KMS-11 (cell line): ENCODE measurements around the gene KIZ.

Experiments used
- H2AFZ ChIP-seq: fragments of 200-600 bp; sonication (generic); 2 replicates; pipeline ENCODE4 v1.6.1; 2016; ENCODE audit warnings: antibody characterized with exemption, mixed run types, low read depth
- H3K27ac ChIP-seq: fragments of 200-600 bp; sonication (generic); 2 replicates; pipeline ENCODE4 v1.6.1; 2016; ENCODE audit warnings: mild to moderate bottlenecking, mixed run types
- H3K27me3 ChIP-seq: fragments of 200-600 bp; sonication (generic); 2 replicates; pipeline ENCODE4 v1.6.1; 2017; ENCODE audit warnings: mild to moderate bottlenecking, low read depth, mixed run types, moderate library complexity; ENCODE audit not compliant: insufficient read depth
- H3K36me3 ChIP-seq: fragments of 200-600 bp; sonication (generic); 2 replicates; pipeline ENCODE4 v1.6.1; 2017; ENCODE audit warnings: mild to moderate bottlenecking, mixed run types; ENCODE audit not compliant: insufficient read depth
- H3K4me1 ChIP-seq: fragments of 200-600 bp; sonication (generic); 2 replicates; pipeline ENCODE4 v1.6.1; 2016; ENCODE audit warnings: mild to moderate bottlenecking, low read depth, mixed run types; ENCODE audit not compliant: poor library complexity, severe bottlenecking
- H3K4me2 ChIP-seq: fragments of 200-600 bp; sonication (generic); 2 replicates; pipeline ENCODE4 v1.7.0; 2016; ENCODE audit warnings: mild to moderate bottlenecking, mixed run types
- H3K4me3 ChIP-seq: fragments of 200-600 bp; sonication (generic); IDR thresholded peaks from 2 replicates; pipeline ENCODE4 v1.6.1; 2017; ENCODE audit warnings: low read depth, low read length, mixed read lengths; ENCODE audit not compliant: insufficient read depth
- H3K79me2 ChIP-seq: fragments of 200-600 bp; sonication (generic); 2 replicates; pipeline ENCODE4 v1.6.1; 2016; ENCODE audit warnings: low read depth, mixed run types; ENCODE audit not compliant: insufficient read depth
- H3K9ac ChIP-seq: fragments of 200-600 bp; sonication (generic); 2 replicates; pipeline ENCODE4 v1.6.1; 2016; ENCODE audit warnings: mild to moderate bottlenecking, mixed run types
- H4K20me1 ChIP-seq: fragments of 200-600 bp; sonication (generic); 2 replicates; pipeline ENCODE4 v1.6.1; 2016; ENCODE audit warnings: mild to moderate bottlenecking, mixed run types; ENCODE audit not compliant: insufficient read depth
- TF ChIP-seq, protein P1 (sequence below): fragments of 200-600 bp; sonication (generic); conservative IDR thresholded peaks from 2 replicates; pipeline ENCODE4 v1.6.1; 2017; ENCODE audit warnings: low read depth, mild to moderate bottlenecking, antibody characterized with exemption, low read length, moderate library complexity, mixed read lengths

The KIZ gene

DNA sequence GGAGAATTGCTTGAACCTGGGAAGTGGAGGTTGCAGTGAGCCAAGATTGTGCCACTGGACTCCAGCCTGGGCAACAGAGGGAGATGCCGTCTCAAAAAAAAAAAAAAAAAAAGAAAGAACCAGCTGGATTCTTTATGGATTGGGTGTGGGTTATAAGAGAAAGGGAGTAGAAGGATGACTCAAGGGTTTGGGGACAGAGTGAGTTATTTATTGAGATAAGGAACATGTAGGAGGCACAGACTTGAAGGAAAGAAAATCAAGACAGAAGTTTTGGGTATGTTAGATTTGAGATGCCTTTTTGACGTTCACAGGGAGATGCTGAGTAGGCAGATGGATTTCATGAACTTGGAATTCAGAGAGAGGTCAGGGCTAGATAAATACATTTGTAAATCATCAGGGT lies 47.6 kb downstream of the KIZ start:
- TF ChIP-seq, protein P1, sequence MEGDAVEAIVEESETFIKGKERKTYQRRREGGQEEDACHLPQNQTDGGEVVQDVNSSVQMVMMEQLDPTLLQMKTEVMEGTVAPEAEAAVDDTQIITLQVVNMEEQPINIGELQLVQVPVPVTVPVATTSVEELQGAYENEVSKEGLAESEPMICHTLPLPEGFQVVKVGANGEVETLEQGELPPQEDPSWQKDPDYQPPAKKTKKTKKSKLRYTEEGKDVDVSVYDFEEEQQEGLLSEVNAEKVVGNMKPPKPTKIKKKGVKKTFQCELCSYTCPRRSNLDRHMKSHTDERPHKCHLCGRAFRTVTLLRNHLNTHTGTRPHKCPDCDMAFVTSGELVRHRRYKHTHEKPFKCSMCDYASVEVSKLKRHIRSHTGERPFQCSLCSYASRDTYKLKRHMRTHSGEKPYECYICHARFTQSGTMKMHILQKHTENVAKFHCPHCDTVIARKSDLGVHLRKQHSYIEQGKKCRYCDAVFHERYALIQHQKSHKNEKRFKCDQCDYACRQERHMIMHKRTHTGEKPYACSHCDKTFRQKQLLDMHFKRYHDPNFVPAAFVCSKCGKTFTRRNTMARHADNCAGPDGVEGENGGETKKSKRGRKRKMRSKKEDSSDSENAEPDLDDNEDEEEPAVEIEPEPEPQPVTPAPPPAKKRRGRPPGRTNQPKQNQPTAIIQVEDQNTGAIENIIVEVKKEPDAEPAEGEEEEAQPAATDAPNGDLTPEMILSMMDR, result no peak
- Histone ChIP-seq H3K4me3 (no peak overlapping the region), H3K4me2 (no peak overlapping the region), H3K9ac (no peak overlapping the region), H3K27me3 (no peaks in the 10 kb centered on the region), H4K20me1 (no peaks in the 10 kb centered on the region), H3K36me3 (no peaks in the 10 kb centered on the region), H3K79me2 (no peaks in the 10 kb centered on the region), H3K27ac (no peak overlapping the region), H2AFZ (no peak overlapping the region), H3K4me1 (no peaks in the 10 kb centered on the region)

- H3K36me3 ChIP-seq, result no peaks in the 10 kb centered on the region
- no peaks in the 10 kb centered on the region for H4K20me1 ChIP-seq
- no peaks in the 10 kb centered on the region for H3K4me1 ChIP-seq
- no peak overlapping the region for H3K9ac ChIP-seq
- H3K79me2 ChIP-seq, result no peaks in the 10 kb centered on the region
- TF ChIP-seq, protein P1, result no peak
- H3K4me2 ChIP-seq, result no peak overlapping the region
- H3K4me3 ChIP-seq, result no peak overlapping the region
- no peak overlapping the region for H3K27ac ChIP-seq
- H2AFZ ChIP-seq, result no peak overlapping the region
- H3K27me3 ChIP-seq, result no peaks in the 10 kb centered on the region
These were observed 48.8 kb downstream of the KIZ start for GRCh38 chr20:21174516-21175239.

DNA sequence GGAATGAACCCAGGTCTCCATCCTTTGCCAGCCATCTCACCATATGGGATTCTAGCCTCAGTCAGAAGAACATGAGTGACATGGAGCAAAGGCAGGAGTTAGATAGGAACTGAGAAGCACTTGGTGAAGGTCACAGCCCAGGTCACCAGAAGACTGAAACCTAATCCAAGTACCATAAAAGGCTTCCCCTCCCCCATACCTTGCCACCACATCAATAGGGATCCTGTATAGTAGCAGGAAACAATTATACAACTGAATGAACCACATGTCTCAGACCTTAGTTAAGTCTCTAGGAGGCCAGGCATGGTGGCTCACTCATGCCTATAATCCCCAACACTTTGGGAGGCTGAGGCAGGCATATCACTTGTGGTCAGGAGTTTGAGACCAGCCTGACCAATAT lies 49.6 kb downstream of the KIZ start:
- H3K27me3 ChIP-seq, result no peaks in the 10 kb centered on the region
- TF ChIP-seq, protein P1, result no peak
- no peaks in the 10 kb centered on the region for H3K36me3 ChIP-seq

DNA sequence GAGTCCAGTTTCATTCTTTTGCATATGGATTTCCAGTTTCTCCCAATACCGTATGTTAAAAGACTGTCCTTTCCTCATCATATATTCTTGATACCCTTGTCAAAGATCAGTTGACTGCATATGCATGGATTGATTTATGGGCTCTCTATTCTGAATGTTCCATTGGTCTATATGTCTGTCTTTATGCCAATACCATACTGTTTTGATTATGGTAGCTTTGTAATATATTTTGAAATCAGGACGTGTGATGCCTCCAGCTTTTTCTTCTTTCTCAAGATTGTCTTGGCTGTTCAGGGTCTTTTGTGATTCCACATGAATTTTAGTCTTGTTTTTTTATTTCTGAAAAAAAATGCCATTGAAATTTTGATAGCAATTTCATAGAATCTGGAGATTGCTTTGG lies 51.9 kb downstream of the KIZ start:
- Histone ChIP-seq H3K36me3 (no peaks in the 10 kb centered on the region), H3K27me3 (no peaks in the 10 kb centered on the region), H4K20me1 (no peaks in the 10 kb centered on the region), H2AFZ (no peak overlapping the region), H3K4me2 (no peak overlapping the region), H3K4me1 (no peaks in the 10 kb centered on the region), H3K9ac (no peak overlapping the region), H3K79me2 (no peaks in the 10 kb centered on the region), H3K4me3 (no peak overlapping the region), H3K27ac (no peak overlapping the region)
- TF ChIP-seq, protein P1, result no peak

More for the DNA sequence above, 49.6 kb downstream of the KIZ start:
- no peak overlapping the region for H2AFZ ChIP-seq
- H3K27ac ChIP-seq, result no peak overlapping the region
- no peak overlapping the region for H3K9ac ChIP-seq
- no peaks in the 10 kb centered on the region for H4K20me1 ChIP-seq
- H3K4me2 ChIP-seq, result no peak overlapping the region
- H3K4me3 ChIP-seq, result no peak overlapping the region
- H3K79me2 ChIP-seq, result no peaks in the 10 kb centered on the region
- H3K4me1 ChIP-seq, result no peaks in the 10 kb centered on the region
